ENCODE data around the gene GRK3. TPM values are rescaled to one million over a fixed set of nuclear protein-coding genes. Genes with fewer than 3 reads are reported as not detected.

GRK3 gene
- total and polyA plus RNA-seq, 10 of the 15 experiments (the other 5 are each of a cell fraction or from before 2014, with no cell fraction given), result 3.1 to 35.1 (median 14.7) TPM

DNA sequence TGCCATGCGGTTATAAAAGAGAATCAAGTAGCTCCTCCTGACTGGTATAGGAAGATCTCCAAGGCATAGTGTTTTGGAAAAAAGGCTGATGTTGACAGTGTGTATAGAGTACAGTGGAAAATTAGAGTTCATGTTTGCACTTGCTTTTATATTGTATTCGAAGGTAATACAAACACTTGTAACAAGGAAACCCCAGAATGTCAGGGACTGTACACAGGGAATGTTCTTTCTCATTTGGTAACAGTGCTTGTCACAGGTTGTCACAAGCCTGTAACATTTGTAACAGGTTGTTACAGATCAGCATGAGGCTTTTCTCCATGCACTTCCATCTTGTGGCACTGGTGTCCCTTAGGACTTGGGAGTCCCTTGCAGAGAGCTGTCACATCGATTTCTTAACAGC lies 64.0 kb downstream of the GRK3 start (continued):
- no peak for TF ChIP-seq RELB (IDR thresholded peaks at IDR 0.05; ENCODE audit: low read depth)

DNA sequence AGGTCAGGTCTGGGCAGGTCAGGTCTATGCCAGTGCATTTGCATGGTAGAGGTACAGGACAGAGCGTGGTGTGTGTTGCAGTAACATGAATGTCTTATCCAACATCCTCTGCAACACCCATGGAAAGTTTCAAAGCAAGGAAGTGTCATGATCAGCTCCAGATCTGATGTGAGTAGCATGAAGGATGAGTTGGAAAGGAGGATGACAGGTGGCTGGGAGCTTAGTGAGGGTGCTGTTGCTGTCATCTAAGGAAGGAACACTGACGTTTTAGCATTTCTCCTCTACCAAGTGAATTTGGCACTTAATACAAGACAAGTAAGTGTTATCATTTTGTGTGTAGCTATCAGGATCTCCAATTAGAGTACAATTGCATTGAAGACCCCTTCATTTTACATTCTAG lies 65.1 kb downstream of the GRK3 start:
- Histone ChIP-seq H3K4me1 (ENCODE audit: control insufficient read depth, insufficient read depth, low read length) (peaks cover 16% of the 10 kb centered on the region), H3K27me3 (replicated peaks in 1 of 2; ENCODE audit: control insufficient read depth in 2 of 2, insufficient read depth in 2 of 2, low read length in 1 of 2) (no peaks in the 10 kb centered on the region), H3K27ac (ENCODE audit: control insufficient read depth, insufficient read depth) (no peak overlapping the region), H3K4me2 (ENCODE audit: control insufficient read depth, insufficient read depth) (no peak overlapping the region), H3K9me3 (replicated peaks; ENCODE audit: control insufficient read depth, insufficient read depth, low read length) (no peaks in the 10 kb centered on the region), H3K36me3 (ENCODE audit: control insufficient read depth in 2 of 2, insufficient read depth in 2 of 2, low read length in 1 of 2) (no peaks in the 10 kb centered on the region), H3K9ac (ENCODE audit: control insufficient read depth, insufficient read depth, low read length) (no peak overlapping the region), H4K20me1 (ENCODE audit: control insufficient read depth, insufficient read depth) (no peaks in the 10 kb centered on the region), H3K4me3 (no peak overlapping the region), H3K79me2 (ENCODE audit: control insufficient read depth, insufficient read depth, low read length) (peaks cover 6% of the 10 kb centered on the region), H2AFZ (ENCODE audit: control insufficient read depth, low read depth, low read length) (no peak overlapping the region)
- ATAC-seq (no peak), FAIRE-seq (no peak), DNase-seq (ENCODE audit: low read depth, low spot score) (no peak)
- in situ Hi-C loops (cut with MboI), result no loop called here
- CTCF ChIA-PET, result interaction anchor here (0.7 kb wide), 1 partner anchor 19 kb away, joined by 3 read pairs; no protein-coding TSS in a partner anchor
- RAD21 ChIA-PET (ENCODE audit: unreplicated experiment), result no interaction called here
- no TSS peak for BruUV-seq (replicated peaks)
- intact Hi-C loops (cut with micrococcal nuclease; ENCODE audit: unreplicated experiment), result no loop called here
- 50% methylated on average over 2 of the region's 2 CpGs for WGBS (ENCODE audit: insufficient coverage, insufficient replicate concordance, low lambda C conversion rate, missing lambda C conversion rate)
- POLR2A ChIA-PET, result no interaction called here
- TF ChIP-seq EGR1 (IDR thresholded peaks at IDR 0.05; ENCODE audit: borderline replicate concordance in 1 of 2, low read depth in 2 of 2, low read length in 2 of 2), result no peak
- SMC1A ChIA-PET (ENCODE audit: uncharacterized antibody, unreplicated experiment), result interaction anchor here (0.7 to 1.0 kb wide), 2 partner anchors 74 to 85 kb away, joined by 3 read pairs; no protein-coding TSS in a partner anchor

DNA sequence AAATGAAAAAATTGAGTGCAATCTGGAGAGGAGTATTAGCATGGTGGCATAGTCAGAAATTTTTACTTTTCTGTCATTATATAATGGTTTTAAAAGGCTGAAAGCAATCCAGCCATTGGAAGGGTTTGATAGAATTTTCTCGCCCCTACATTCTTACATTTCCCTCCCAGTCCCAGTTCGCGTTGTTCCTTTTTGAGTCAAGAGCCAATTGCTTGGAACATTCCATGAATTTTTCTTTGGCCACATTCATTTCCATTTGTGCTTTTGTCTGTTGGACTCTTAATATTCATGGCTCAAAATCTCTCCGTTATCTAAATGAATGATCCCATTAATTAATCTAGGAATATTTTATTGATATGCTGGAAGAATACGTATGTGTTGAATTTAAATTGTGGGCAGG lies 66.0 kb downstream of the GRK3 start:
- no peak overlapping the region for H2AFZ ChIP-seq (ENCODE audit: control insufficient read depth, low read depth, low read length)
- H3K36me3 ChIP-seq (ENCODE audit: control insufficient read depth in 2 of 2, insufficient read depth in 2 of 2, low read length in 1 of 2), result no peaks in the 10 kb centered on the region
- no peaks in the 10 kb centered on the region for H3K9me3 ChIP-seq (replicated peaks; ENCODE audit: control insufficient read depth, insufficient read depth, low read length)
- CTCF ChIA-PET, result no interaction called here
- H3K27me3 ChIP-seq (replicated peaks in 1 of 2; ENCODE audit: control insufficient read depth in 2 of 2, insufficient read depth in 2 of 2, low read length in 1 of 2), result no peaks in the 10 kb centered on the region
- H3K27ac ChIP-seq (ENCODE audit: control insufficient read depth, insufficient read depth), result no peak overlapping the region
- H3K4me1 ChIP-seq (ENCODE audit: control insufficient read depth, insufficient read depth, low read length), result peaks cover 13% of the 10 kb centered on the region
- RAD21 ChIA-PET (ENCODE audit: unreplicated experiment), result no interaction called here
- no peak overlapping the region for H3K9ac ChIP-seq (ENCODE audit: control insufficient read depth, insufficient read depth, low read length)
- DNase-seq (ENCODE audit: low read depth, low spot score) (no peak), FAIRE-seq (no peak), ATAC-seq (no peak)
- in situ Hi-C loops (cut with MboI) (no loop called here), intact Hi-C loops (cut with micrococcal nuclease; ENCODE audit: unreplicated experiment) (no loop called here)
- WGBS (ENCODE audit: insufficient coverage, insufficient replicate concordance, low lambda C conversion rate, missing lambda C conversion rate), result 89% methylated on average over 5 of the region's 5 CpGs
- no peak overlapping the region for H3K4me3 ChIP-seq
- H3K4me2 ChIP-seq (ENCODE audit: control insufficient read depth, insufficient read depth), result no peak overlapping the region
- SMC1A ChIA-PET (ENCODE audit: uncharacterized antibody, unreplicated experiment), result interaction anchor here (1.0 to 1.7 kb wide), 4 partner anchors 9 to 73 kb away, joined by 3 to 6 read pairs (median 4); no protein-coding TSS in a partner anchor
- POLR2A ChIA-PET, result no interaction called here
- peaks cover 6% of the 10 kb centered on the region for H3K79me2 ChIP-seq (ENCODE audit: control insufficient read depth, insufficient read depth, low read length)
- H4K20me1 ChIP-seq (ENCODE audit: control insufficient read depth, insufficient read depth), result no peaks in the 10 kb centered on the region
- no TSS peak for BruUV-seq (replicated peaks)
- TF ChIP-seq ASH2L (IDR thresholded peaks at IDR 0.05; ENCODE audit: borderline replicate concordance, low read depth) (no peak), NKRF (conservative IDR thresholded peaks at IDR 0.05) (no peak), CUX1 (IDR thresholded peaks at IDR 0.05; ENCODE audit: insufficient replicate concordance, low read depth, low read length) (no peak)

Data from GM12878 (cell line).